SK-N-SH (cell line): ENCODE results near the gene ETFDH. TPM values are rescaled to one million over a fixed set of nuclear protein-coding genes. Genes with fewer than 3 reads are reported as not detected.
A peak's percentile ranks its signal among the peaks of the same experiment; 100 is the strongest.

Experiments
- CTCF ChIA-PET: fragments of 300-600, 350-600 bp; formaldehyde crosslinking; extraction: SDS; loops from one replicate; lab custom pipeline; 2021; lab: Yijun Ruan, JAX
- POLR2A ChIA-PET: fragments of 350-600 bp; sonication (Branson Sonifier 250); formaldehyde crosslinking; extraction: SDS; loops from one replicate; lab custom pipeline; 2020; ENCODE audit warnings: antibody characterized with exemption, inconsistent platforms; lab: Yijun Ruan, JAX
- DNase-seq: peaks from one replicate; pipeline ENCODE4 v3.0.0; 2012
- H2AFZ ChIP-seq: fragments of 200-600 bp; sonication (generic); 2 replicates; pipeline ENCODE4 v1.8.1; 2016; ENCODE audit warnings: antibody characterized with exemption, mild to moderate bottlenecking, low read depth
- H3F3A ChIP-seq: fragments of 200-600 bp; sonication (generic); replicated peaks from 2 replicates; pipeline ENCODE3; 2016; ENCODE audit warnings: antibody characterized with exemption, mild to moderate bottlenecking; ENCODE audit not compliant: insufficient read depth
- H3K27ac ChIP-seq, 2 experiments: fragments of 200-500 bp in 1 of 2; fragments of 200-600 bp in 1 of 2; sonication (Bioruptor generic) in 1 of 2; sonication (generic), shearing (Covaris generic) in 1 of 2; 2 replicates each; pipeline versions ENCODE4 v1.5.1 to v1.6.1; 2014 to 2016; ENCODE audit warnings: low read depth in 2 of 2, inconsistent platforms in 1 of 2, low read length in 1 of 2, mild to moderate bottlenecking in 1 of 2, mixed read lengths in 1 of 2
- H3K27me3 ChIP-seq: fragments of 200-600 bp; sonication (generic), shearing (Covaris generic); 2 replicates; pipeline ENCODE4 v1.6.1; 2016; ENCODE audit warnings: mixed run types; ENCODE audit not compliant: insufficient read depth
- H3K36me3 ChIP-seq, 2 experiments: fragments of 200-500 bp in 1 of 2; fragments of 200-600 bp in 1 of 2; sonication (Bioruptor generic) in 1 of 2; sonication (generic) in 1 of 2; replicated peaks in 1 of 2; 2 replicates each; pipeline versions ENCODE3 to v1.5.1; 2014 to 2016; ENCODE audit warnings: low read length in 1 of 2, mild to moderate bottlenecking in 1 of 2; ENCODE audit not compliant: insufficient read depth in 2 of 2, control insufficient read depth in 1 of 2
- H3K4me1 ChIP-seq, 2 experiments: fragments of 200-500 bp in 1 of 2; fragments of 200-600 bp in 1 of 2; sonication (Bioruptor generic) in 1 of 2; sonication (generic), shearing (Covaris generic) in 1 of 2; 2 replicates each; pipeline versions ENCODE4 v1.5.1 to v1.6.1; 2014 to 2016; ENCODE audit warnings: low read depth in 1 of 2, low read length in 1 of 2, mixed run types in 1 of 2; ENCODE audit not compliant: insufficient read depth in 2 of 2, control insufficient read depth in 1 of 2
- H3K4me2 ChIP-seq: fragments of 200-600 bp; sonication (generic), shearing (Covaris generic); 2 replicates; pipeline ENCODE4 v1.6.1; 2017; ENCODE audit warnings: mixed run types
- H3K4me3 ChIP-seq, 2 experiments: fragments of 200-500 bp in 1 of 2; fragments of 200-600 bp in 1 of 2; sonication (Bioruptor generic) in 1 of 2; sonication (generic), shearing (Covaris generic) in 1 of 2; 2 replicates each; pipeline versions ENCODE4 v1.5.1 to v1.8.1; 2014 to 2016; ENCODE audit warnings: low read depth in 2 of 2, inconsistent platforms in 1 of 2, low read length in 1 of 2, mild to moderate bottlenecking in 1 of 2, mixed read lengths in 1 of 2, moderate library complexity in 1 of 2
- H3K79me2 ChIP-seq: fragments of 200-600 bp; sonication (generic); 2 replicates; pipeline ENCODE4 v1.8.1; 2017; ENCODE audit warnings: mild to moderate bottlenecking; ENCODE audit not compliant: insufficient read depth
- H3K9ac ChIP-seq: fragments of 200-600 bp; sonication (generic); 2 replicates; pipeline ENCODE4 v1.6.1; 2017; ENCODE audit warnings: mixed run types
- H3K9me2 ChIP-seq: fragments of 200-600 bp; sonication (generic); 2 replicates; pipeline ENCODE4 v1.6.1; 2017; ENCODE audit warnings: mixed run types
- H3K9me3 ChIP-seq: fragments of 200-600 bp; sonication (generic); 2 replicates; pipeline ENCODE4 v1.6.1; 2017; ENCODE audit warnings: mixed run types, mild to moderate bottlenecking, moderate library complexity
- H4K20me1 ChIP-seq: fragments of 200-600 bp; sonication (generic); 2 replicates; pipeline ENCODE4 v1.6.1; 2017; ENCODE audit warnings: mild to moderate bottlenecking, mixed run types; ENCODE audit not compliant: insufficient read depth
- CHD2 ChIP-seq: fragments of 150-350 bp; IDR thresholded peaks from 2 replicates; pipeline ENCODE4 v1.6.1; 2018; ENCODE audit warnings: low read length; ENCODE audit not compliant: partially characterized antibody
- ELF1 ChIP-seq: IDR thresholded peaks from 2 replicates; pipeline ENCODE4 v1.4.0; 2012
- EP300 ChIP-seq, 2 experiments: IDR thresholded peaks; 2 replicates each; pipeline versions ENCODE4 v1.4.0 to v1.6.1; 2012; ENCODE audit warnings: borderline replicate concordance in 1 of 2, low read depth in 1 of 2, low read length in 1 of 2
- FOXJ3 ChIP-seq: sonication (generic); formaldehyde crosslinking; IDR thresholded peaks from 2 replicates; pipeline ENCODE4 v1.5.1; 2020; ENCODE audit warnings: mild to moderate bottlenecking, missing genetic modification reagents
- GABPA ChIP-seq: IDR thresholded peaks from 2 replicates; pipeline ENCODE4 v1.4.0; 2012; ENCODE audit warnings: low read depth, mild to moderate bottlenecking
- IRF3 ChIP-seq: fragments of 150-350 bp; IDR thresholded peaks from 2 replicates; pipeline ENCODE4 v1.6.1; 2016; ENCODE audit warnings: mild to moderate bottlenecking, low read depth, low read length
- NRF1 ChIP-seq: IDR thresholded peaks from 2 replicates; pipeline ENCODE4 v1.6.1; 2012; ENCODE audit warnings: low read depth, mild to moderate bottlenecking, low read length
- REST ChIP-seq: IDR thresholded peaks from 2 replicates; pipeline ENCODE4 v1.6.1; 2012; ENCODE audit warnings: mild to moderate bottlenecking, low read depth, low read length, moderate library complexity
- SIN3A ChIP-seq: IDR thresholded peaks from 2 replicates; pipeline ENCODE4 v1.6.1; 2012; ENCODE audit warnings: low read depth, mild to moderate bottlenecking, low read length, moderate library complexity, borderline replicate concordance
- TAF1 ChIP-seq: IDR thresholded peaks from 2 replicates; pipeline ENCODE4 v1.6.1; 2012; ENCODE audit warnings: low read depth, mild to moderate bottlenecking, low read length, moderate library complexity, borderline replicate concordance
- TCF12 ChIP-seq: IDR thresholded peaks from 2 replicates; pipeline ENCODE4 v1.4.0; 2012
- TEAD4 ChIP-seq: IDR thresholded peaks from 2 replicates; pipeline ENCODE4 v1.4.0; 2012; ENCODE audit warnings: mild to moderate bottlenecking, borderline replicate concordance; ENCODE audit not compliant: insufficient read depth
- USF1 ChIP-seq: IDR thresholded peaks from 2 replicates; pipeline ENCODE4 v1.4.0; 2012; ENCODE audit warnings: low read depth, borderline replicate concordance
- WGBS: methylation state at CpG from one replicate; pipeline ENCODE4 v1.1.6; 2017; ENCODE audit warnings: low lambda C conversion rate; 5-methylcytosine and 5-hydroxymethylcytosine counted together
- polyA plus RNA-seq, 3 experiments: library from polyadenylated mRNA; depleted of rRNA; stranded (reverse); fragments of >200 nt; gene quantifications; 2 replicates each; pipeline ENCODE4 v1.2.3, GENCODE V29; 2012

ETFDH gene
- polyA plus RNA-seq, 1 of the 3 experiments (the other 2 are of a cell fraction), result 12.1 TPM

- no peak for DNase-seq
- no peaks in the 10 kb centered on the region for H3K4me1 ChIP-seq
- H3K9me3 ChIP-seq, result no peaks in the 10 kb centered on the region
- H3K4me2 ChIP-seq, result no peak overlapping the region
- peaks cover 11% of the 10 kb centered on the region for H3K79me2 ChIP-seq
- TF ChIP-seq USF1 (no peak), EP300 (IDR thresholded peaks at IDR 0.05; ENCODE audit: borderline replicate concordance in 1 of 2, low read depth in 1 of 2, low read length in 1 of 2) (no peak), NRF1 (no peak), TCF12 (no peak), TAF1 (no peak), REST (no peak), IRF3 (no peak), CHD2 (no peak)
- TF ChIP-seq, all 33 proteins: peak for 0
- CTCF ChIA-PET, result interaction anchor here (1.1 to 1.8 kb wide), 4 partner anchors 8 to 740 kb away, joined by 3 to 4 read pairs (median 3); no protein-coding TSS in a partner anchor
- Histone ChIP-seq H3F3A (no peaks in the 10 kb centered on the region), H3K9me2 (no peaks in the 10 kb centered on the region), H3K27me3 (no peaks in the 10 kb centered on the region), H4K20me1 (no peaks in the 10 kb centered on the region), H3K27ac (no peak overlapping the region), H3K4me3 (no peak overlapping the region), H2AFZ (no peak overlapping the region), H3K9ac (no peak overlapping the region), H3K36me3 (peaks cover 82 to 87% of the 10 kb centered on the region in 2 experiments)
- POLR2A ChIA-PET, result no interaction called here
- WGBS, result 76% methylated on average over 3 of the region's 3 CpGs
Observed at GRCh38 chr4:158715802-158716201, 43.7 kb downstream of the ETFDH start.

GRCh38 chr4:158721680-158722079 is 49.6 kb downstream of the ETFDH start:
- H3K27me3 ChIP-seq, result no peaks in the 10 kb centered on the region
- DNase-seq, result no peak
- no peak for TF ChIP-seq SIN3A
- no peak for TF ChIP-seq ELF1
- TF ChIP-seq TAF1, result no peak
- TF ChIP-seq REST, result no peak
- TF ChIP-seq GABPA, result no peak
- TF ChIP-seq TEAD4, result no peak
- TF ChIP-seq FOXJ3 (CRISPR knock-in tag), result no peak
- no peak overlapping the region; the same call in 1 of the 2 replicates for H2AFZ ChIP-seq
- H3K9me3 ChIP-seq, result no peaks in the 10 kb centered on the region
- peaks cover 34% of the 10 kb centered on the region for H3K79me2 ChIP-seq
- no peaks in the 10 kb centered on the region for H4K20me1 ChIP-seq
- H3K9me2 ChIP-seq, result no peaks in the 10 kb centered on the region
- no peak overlapping the region for H3K27ac ChIP-seq
- H3K4me2 ChIP-seq, result peak overlapping the region; percentile 79; the same call in 1 of the 2 replicates
- H3F3A ChIP-seq, result peaks cover 5% of the 10 kb centered on the region
- 100% methylated on average over 1 of the region's 1 CpG for WGBS
- ChIA-PET POLR2A (no interaction called here), CTCF (interaction anchor here (1.1 kb wide), 1 partner anchor 130 kb away, joined by 3 read pairs; no protein-coding TSS in a partner anchor)
- peaks cover 0 to 5% of the 10 kb centered on the region in 2 experiments; a peak in 3 of 4 replicates for H3K4me1 ChIP-seq
- no peak overlapping the region for H3K9ac ChIP-seq
- H3K4me3 ChIP-seq, result peak overlapping the region in 1 of 2 experiments; percentile 96; a peak in 2 of 4 replicates
- peaks cover 40 to 44% of the 10 kb centered on the region in 2 experiments for H3K36me3 ChIP-seq
